ENCODE data around the gene BPIFB4. TPM values are rescaled to one million over a fixed set of nuclear protein-coding genes. Genes with fewer than 3 reads are reported as not detected.

The BPIFB4 gene
- total and polyA plus RNA-seq, 2 experiments from 2014 or later: not detected

DNA sequence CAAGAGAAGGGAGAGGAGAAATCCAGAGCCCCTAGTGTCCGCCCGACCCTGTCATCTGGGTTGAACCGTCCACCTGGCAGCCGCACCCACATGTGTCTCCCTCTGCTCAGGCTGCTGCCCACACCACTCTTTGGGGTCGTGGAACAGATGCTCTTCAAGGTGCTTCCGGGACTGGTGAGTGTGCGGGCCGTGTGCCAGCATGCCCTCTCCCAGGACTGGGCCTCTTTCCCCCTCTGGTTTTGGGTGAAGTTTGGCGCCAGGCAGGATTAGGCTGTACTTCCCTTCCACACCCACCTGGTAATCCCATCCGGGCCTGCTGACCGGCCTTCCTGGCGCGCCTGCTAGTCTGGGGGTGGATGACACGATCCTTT lies 17.8 kb upstream of the BPIFB4 start (continued):
- TF ChIP-seq, protein P1, sequence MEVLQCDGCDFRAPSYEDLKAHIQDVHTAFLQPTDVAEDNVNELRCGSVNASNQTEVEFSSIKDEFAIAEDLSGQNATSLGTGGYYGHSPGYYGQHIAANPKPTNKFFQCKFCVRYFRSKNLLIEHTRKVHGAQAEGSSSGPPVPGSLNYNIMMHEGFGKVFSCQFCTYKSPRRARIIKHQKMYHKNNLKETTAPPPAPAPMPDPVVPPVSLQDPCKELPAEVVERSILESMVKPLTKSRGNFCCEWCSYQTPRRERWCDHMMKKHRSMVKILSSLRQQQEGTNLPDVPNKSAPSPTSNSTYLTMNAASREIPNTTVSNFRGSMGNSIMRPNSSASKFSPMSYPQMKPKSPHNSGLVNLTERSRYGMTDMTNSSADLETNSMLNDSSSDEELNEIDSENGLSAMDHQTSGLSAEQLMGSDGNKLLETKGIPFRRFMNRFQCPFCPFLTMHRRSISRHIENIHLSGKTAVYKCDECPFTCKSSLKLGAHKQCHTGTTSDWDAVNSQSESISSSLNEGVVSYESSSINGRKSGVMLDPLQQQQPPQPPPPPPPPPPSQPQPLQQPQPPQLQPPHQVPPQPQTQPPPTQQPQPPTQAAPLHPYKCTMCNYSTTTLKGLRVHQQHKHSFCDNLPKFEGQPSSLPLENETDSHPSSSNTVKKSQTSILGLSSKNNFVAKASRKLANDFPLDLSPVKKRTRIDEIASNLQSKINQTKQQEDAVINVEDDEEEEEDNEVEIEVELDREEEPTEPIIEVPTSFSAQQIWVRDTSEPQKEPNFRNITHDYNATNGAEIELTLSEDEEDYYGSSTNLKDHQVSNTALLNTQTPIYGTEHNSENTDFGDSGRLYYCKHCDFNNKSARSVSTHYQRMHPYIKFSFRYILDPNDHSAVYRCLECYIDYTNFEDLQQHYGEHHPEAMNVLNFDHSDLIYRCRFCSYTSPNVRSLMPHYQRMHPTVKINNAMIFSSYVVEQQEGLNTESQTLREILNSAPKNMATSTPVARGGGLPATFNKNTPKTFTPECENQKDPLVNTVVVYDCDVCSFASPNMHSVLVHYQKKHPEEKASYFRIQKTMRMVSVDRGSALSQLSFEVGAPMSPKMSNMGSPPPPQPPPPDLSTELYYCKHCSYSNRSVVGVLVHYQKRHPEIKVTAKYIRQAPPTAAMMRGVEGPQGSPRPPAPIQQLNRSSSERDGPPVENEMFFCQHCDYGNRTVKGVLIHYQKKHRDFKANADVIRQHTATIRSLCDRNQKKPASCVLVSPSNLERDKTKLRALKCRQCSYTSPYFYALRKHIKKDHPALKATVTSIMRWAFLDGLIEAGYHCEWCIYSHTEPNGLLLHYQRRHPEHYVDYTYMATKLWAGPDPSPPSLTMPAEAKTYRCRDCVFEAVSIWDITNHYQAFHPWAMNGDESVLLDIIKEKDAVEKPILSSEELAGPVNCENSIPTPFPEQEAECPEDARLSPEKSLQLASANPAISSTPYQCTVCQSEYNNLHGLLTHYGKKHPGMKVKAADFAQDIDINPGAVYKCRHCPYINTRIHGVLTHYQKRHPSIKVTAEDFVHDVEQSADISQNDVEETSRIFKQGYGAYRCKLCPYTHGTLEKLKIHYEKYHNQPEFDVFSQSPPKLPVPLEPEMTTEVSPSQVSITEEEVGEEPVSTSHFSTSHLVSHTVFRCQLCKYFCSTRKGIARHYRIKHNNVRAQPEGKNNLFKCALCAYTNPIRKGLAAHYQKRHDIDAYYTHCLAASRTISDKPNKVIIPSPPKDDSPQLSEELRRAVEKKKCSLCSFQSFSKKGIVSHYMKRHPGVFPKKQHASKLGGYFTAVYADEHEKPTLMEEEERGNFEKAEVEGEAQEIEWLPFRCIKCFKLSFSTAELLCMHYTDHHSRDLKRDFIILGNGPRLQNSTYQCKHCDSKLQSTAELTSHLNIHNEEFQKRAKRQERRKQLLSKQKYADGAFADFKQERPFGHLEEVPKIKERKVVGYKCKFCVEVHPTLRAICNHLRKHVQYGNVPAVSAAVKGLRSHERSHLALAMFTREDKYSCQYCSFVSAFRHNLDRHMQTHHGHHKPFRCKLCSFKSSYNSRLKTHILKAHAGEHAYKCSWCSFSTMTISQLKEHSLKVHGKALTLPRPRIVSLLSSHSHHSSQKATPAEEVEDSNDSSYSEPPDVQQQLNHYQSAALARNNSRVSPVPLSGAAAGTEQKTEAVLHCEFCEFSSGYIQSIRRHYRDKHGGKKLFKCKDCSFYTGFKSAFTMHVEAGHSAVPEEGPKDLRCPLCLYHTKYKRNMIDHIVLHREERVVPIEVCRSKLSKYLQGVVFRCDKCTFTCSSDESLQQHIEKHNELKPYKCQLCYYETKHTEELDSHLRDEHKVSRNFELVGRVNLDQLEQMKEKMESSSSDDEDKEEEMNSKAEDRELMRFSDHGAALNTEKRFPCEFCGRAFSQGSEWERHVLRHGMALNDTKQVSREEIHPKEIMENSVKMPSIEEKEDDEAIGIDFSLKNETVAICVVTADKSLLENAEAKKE (CRISPR knock-in tag; IDR thresholded peaks at IDR 0.05): no peak
- no peak for TF ChIP-seq EZH2 (IDR thresholded peaks at IDR 0.05; ENCODE audit: low read depth, unreplicated experiment)
- TF ChIP-seq, protein P2, sequence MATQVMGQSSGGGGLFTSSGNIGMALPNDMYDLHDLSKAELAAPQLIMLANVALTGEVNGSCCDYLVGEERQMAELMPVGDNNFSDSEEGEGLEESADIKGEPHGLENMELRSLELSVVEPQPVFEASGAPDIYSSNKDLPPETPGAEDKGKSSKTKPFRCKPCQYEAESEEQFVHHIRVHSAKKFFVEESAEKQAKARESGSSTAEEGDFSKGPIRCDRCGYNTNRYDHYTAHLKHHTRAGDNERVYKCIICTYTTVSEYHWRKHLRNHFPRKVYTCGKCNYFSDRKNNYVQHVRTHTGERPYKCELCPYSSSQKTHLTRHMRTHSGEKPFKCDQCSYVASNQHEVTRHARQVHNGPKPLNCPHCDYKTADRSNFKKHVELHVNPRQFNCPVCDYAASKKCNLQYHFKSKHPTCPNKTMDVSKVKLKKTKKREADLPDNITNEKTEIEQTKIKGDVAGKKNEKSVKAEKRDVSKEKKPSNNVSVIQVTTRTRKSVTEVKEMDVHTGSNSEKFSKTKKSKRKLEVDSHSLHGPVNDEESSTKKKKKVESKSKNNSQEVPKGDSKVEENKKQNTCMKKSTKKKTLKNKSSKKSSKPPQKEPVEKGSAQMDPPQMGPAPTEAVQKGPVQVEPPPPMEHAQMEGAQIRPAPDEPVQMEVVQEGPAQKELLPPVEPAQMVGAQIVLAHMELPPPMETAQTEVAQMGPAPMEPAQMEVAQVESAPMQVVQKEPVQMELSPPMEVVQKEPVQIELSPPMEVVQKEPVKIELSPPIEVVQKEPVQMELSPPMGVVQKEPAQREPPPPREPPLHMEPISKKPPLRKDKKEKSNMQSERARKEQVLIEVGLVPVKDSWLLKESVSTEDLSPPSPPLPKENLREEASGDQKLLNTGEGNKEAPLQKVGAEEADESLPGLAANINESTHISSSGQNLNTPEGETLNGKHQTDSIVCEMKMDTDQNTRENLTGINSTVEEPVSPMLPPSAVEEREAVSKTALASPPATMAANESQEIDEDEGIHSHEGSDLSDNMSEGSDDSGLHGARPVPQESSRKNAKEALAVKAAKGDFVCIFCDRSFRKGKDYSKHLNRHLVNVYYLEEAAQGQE (IDR thresholded peaks at IDR 0.05; ENCODE audit: unreplicated experiment): no peak
- TF ChIP-seq, protein P3, sequence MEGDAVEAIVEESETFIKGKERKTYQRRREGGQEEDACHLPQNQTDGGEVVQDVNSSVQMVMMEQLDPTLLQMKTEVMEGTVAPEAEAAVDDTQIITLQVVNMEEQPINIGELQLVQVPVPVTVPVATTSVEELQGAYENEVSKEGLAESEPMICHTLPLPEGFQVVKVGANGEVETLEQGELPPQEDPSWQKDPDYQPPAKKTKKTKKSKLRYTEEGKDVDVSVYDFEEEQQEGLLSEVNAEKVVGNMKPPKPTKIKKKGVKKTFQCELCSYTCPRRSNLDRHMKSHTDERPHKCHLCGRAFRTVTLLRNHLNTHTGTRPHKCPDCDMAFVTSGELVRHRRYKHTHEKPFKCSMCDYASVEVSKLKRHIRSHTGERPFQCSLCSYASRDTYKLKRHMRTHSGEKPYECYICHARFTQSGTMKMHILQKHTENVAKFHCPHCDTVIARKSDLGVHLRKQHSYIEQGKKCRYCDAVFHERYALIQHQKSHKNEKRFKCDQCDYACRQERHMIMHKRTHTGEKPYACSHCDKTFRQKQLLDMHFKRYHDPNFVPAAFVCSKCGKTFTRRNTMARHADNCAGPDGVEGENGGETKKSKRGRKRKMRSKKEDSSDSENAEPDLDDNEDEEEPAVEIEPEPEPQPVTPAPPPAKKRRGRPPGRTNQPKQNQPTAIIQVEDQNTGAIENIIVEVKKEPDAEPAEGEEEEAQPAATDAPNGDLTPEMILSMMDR (conservative IDR thresholded peaks at IDR 0.05; ENCODE audit: low read depth in 2 of 2): no peak

All from GM23338 (cell line).